Gastrocnemius medialis (tissue), 4 donors: ENCODE data around the gene NKX2-1. TPM values are rescaled to one million over a fixed set of nuclear protein-coding genes. Genes with fewer than 3 reads are reported as not detected.

Experiments used
- ATAC-seq, 2 donors: fragments of 150-250 bp; one replicate each; pipeline ENCODE4 v1.9.1; 2016
- DNase-seq, 2 donors: peaks; one replicate each; pipeline ENCODE4 v3.0.0-alpha.2; 2019
- H3K27ac ChIP-seq, 4 donors: fragments of 200-600 bp; sonication (generic); 1 replicate in 1 of 4; 2 replicates in 3 of 4; pipeline ENCODE4 v1.5.1; 2016 to 2018; ENCODE audit warnings: mild to moderate bottlenecking in 2 of 4, moderate library complexity in 1 of 4
- H3K27me3 ChIP-seq, 3 donors: fragments of 200-600 bp; sonication (generic) in 2 of 3; 1 replicate in 1 of 3; 2 replicates in 2 of 3; pipeline versions ENCODE4 v1.5.1 to v1.6.0; 2016 to 2019; ENCODE audit warnings: mild to moderate bottlenecking in 1 of 3, moderate library complexity in 1 of 3
- H3K36me3 ChIP-seq, 2 donors: fragments of 200-600 bp; sonication (generic) in 1 of 2; one replicate each; pipeline ENCODE4 v1.5.1; 2017 to 2018
- H3K4me1 ChIP-seq, 2 donors: fragments of 200-600 bp; sonication (generic) in 1 of 2; one replicate each; pipeline ENCODE4 v1.5.1; 2016 to 2017; ENCODE audit warnings: mild to moderate bottlenecking in 2 of 2
- H3K4me3 ChIP-seq, 4 donors: fragments of 200-600 bp; sonication (generic) in 3 of 4; 1 replicate in 1 of 4; 2 replicates in 3 of 4; pipeline ENCODE4 v1.5.1; 2016 to 2019; ENCODE audit warnings: mild to moderate bottlenecking in 2 of 4
- H3K9me3 ChIP-seq, 3 donors: fragments of 200-600 bp; sonication (generic) in 2 of 3; 1 replicate in 1 of 3; 2 replicates in 2 of 3; pipeline ENCODE4 v1.5.1; 2016 to 2019
- POLR2A ChIP-seq, 2 donors: fragments of 450-650 bp; IDR thresholded peaks; one replicate each; pipeline ENCODE4 v1.6.1; 2017; ENCODE audit warnings: antibody characterized with exemption in 2 of 2, mild to moderate bottlenecking in 2 of 2, moderate library complexity in 2 of 2
- in situ Hi-C, 4 donors: fragments of 200-750 bp; cut with MboI; loops; one replicate each; pipeline versions ENCODE4 v1.15.0 to v1.8.0; 2017; ENCODE audit warnings: low sequenced_read_pairs in 4 of 4
- intact Hi-C: fragments of 100-400 bp; cut with DNase I; formaldehyde crosslinking; loops from one replicate; pipeline ENCODE4 v1.15.1; 2023; ENCODE audit warnings: low total_unique reads
- total RNA-seq, 4 donors: library from RNA; depleted of rRNA; stranded (reverse); fragments of >200 nt; gene quantifications; one replicate each; pipeline versions ENCODE4 v1.1.0 to v1.2.3, GENCODE V29; 2016
- TF ChIP-seq, protein P1 (sequence below), 5 experiments: fragments of 450-650 bp in 3 of 5; fragments of 200-600 bp in 2 of 5; sonication (generic) in 2 of 5; IDR thresholded peaks in 4 of 5; conservative IDR thresholded peaks in 1 of 5; 1 replicate in 4 of 5; 2 replicates in 1 of 5; pipeline ENCODE4 v1.5.1; 2016 to 2019; ENCODE audit warnings: antibody characterized with exemption in 5 of 5, mild to moderate bottlenecking in 3 of 5, moderate library complexity in 3 of 5

The NKX2-1 gene
- total RNA-seq, 4 donors from 2014 or later = not detected

DNA sequence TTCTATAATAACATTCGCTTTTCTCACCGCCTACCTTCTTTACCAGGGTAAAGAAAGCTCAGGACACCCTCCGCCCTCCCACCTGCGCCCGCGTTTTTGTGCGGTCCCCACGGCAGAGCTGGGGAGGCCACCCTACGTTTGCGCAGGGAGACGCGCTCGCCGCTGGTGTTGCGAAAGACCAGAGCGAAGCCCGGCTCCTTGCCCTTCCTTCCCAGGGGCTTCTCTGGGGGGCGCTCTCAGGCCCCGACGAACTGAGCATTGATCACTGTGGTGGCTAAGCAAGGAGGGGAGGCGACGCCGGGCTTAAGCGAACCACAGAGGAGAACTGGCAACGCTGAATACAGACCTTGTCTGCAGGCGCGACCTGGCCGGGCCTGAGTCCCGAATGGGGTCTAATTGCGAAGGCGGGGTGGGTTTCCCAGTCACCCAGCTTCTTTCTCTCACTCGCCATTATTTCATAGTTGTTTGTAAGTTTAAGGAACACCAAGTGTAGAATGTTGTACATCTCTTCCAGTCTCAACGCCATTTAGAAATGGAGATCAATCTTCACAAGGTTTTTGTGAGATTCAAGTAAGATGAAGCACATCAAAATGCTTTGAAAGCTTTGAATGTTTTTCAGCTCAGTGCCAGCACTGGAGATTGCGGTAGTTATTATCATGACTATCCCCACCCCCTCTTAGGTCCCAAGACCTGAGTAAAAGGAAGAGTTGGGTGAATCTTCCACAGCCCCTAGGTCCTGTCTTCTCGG is 1.7 kb upstream of the NKX2-1 start:
- no peaks in the 10 kb centered on the region for H3K36me3 ChIP-seq
- ATAC-seq = no peak
- H3K4me1 ChIP-seq = peaks cover 20 to 40% of the 10 kb centered on the region in 2 donors
- intact Hi-C loops = loop anchor here (5.0 kb wide), 1 partner anchor 199 kb away; the partner anchor contains the start of gene MBIP
- peaks cover 96 to 98% (median 96%) of the 10 kb centered on the region in 3 donors for H3K27me3 ChIP-seq
- H3K9me3 ChIP-seq = no peaks in the 10 kb centered on the region
- H3K4me3 ChIP-seq = peak overlapping the region in 3 of 4 donors; percentile 21 to 57 (median 29)
- in situ Hi-C loops = loop anchor here in 1 of 4 donors (25.0 kb wide), 1 partner anchor 1066 kb away; the partner anchor contains the start of genes FOXA1 and TTC6
- H3K27ac ChIP-seq = no peak overlapping the region
- no peak for DNase-seq
- TF ChIP-seq POLR2A (IDR thresholded peaks at IDR 0.05) = no peak
- TF ChIP-seq, protein P1, sequence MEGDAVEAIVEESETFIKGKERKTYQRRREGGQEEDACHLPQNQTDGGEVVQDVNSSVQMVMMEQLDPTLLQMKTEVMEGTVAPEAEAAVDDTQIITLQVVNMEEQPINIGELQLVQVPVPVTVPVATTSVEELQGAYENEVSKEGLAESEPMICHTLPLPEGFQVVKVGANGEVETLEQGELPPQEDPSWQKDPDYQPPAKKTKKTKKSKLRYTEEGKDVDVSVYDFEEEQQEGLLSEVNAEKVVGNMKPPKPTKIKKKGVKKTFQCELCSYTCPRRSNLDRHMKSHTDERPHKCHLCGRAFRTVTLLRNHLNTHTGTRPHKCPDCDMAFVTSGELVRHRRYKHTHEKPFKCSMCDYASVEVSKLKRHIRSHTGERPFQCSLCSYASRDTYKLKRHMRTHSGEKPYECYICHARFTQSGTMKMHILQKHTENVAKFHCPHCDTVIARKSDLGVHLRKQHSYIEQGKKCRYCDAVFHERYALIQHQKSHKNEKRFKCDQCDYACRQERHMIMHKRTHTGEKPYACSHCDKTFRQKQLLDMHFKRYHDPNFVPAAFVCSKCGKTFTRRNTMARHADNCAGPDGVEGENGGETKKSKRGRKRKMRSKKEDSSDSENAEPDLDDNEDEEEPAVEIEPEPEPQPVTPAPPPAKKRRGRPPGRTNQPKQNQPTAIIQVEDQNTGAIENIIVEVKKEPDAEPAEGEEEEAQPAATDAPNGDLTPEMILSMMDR (IDR thresholded peaks at IDR 0.05 in 4 of 5, conservative IDR thresholded peaks at IDR 0.05 in 1 of 5) = no peak

DNA sequence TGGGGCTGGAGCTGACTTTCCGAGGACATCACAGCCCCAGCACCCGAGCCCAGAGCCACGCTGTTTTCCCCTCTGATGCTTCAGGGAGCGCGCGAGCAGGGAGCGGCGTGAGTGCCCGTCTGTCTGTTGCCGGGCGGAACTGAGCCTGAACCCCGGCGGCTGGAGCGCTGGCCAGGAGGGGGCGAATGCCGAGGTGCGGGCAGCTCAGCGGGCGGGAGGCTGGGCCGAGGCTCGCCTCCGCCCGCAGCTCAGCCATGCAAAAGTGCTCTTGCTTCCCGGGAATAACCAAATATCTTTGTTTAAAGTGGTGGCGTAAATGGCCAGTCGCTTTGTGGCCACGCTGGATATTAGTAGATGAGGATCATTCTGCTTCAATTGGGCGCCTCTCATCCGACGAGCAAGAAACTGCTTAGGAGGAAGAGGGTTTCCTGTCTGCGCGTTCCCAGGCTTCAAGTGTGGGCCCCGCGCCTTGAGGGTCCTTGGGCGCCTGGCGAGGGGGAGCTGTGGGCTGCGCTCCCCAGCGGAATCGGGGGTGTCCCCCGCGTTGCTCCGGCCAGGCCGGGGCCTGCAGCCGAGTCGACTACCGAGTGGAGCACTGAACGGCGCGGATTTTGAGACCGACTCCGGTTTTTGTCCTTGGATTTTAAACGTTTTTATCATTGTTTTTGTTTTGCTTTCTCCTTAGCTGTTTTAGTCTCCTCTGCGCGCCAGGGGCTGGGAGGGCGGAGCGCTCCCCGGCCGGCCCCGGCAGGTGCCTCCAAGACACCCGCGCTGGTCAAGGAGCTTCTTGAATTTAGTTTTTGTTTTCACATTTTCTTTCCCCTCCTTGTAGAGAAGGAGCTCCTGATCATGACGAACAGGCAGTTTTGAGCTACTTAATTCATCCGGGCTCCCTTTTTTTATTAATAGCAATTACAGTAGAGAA is 831 bp upstream of the NKX2-1 start:
- Histone ChIP-seq H3K27me3 (peaks cover 96 to 98% (median 98%) of the 10 kb centered on the region in 3 donors), H3K4me1 (peaks cover 20 to 40% of the 10 kb centered on the region in 2 donors), H3K27ac (no peak overlapping the region), H3K9me3 (no peaks in the 10 kb centered on the region), H3K36me3 (no peaks in the 10 kb centered on the region), H3K4me3 (peak overlapping the region; percentile 21 to 57 (median 34))
- no peak for ATAC-seq
- in situ Hi-C loops = loop anchor here in 1 of 4 donors (25.0 kb wide), 1 partner anchor 1066 kb away; the partner anchor contains the start of genes FOXA1 and TTC6
- DNase-seq = no peak
- TF ChIP-seq POLR2A (IDR thresholded peaks at IDR 0.05) = no peak
- TF ChIP-seq, protein P1 (IDR thresholded peaks at IDR 0.05 in 4 of 5, conservative IDR thresholded peaks at IDR 0.05 in 1 of 5) = no peak
- intact Hi-C loops = loop anchor here (5.0 kb wide), 1 partner anchor 199 kb away; the partner anchor contains the start of gene MBIP

DNA sequence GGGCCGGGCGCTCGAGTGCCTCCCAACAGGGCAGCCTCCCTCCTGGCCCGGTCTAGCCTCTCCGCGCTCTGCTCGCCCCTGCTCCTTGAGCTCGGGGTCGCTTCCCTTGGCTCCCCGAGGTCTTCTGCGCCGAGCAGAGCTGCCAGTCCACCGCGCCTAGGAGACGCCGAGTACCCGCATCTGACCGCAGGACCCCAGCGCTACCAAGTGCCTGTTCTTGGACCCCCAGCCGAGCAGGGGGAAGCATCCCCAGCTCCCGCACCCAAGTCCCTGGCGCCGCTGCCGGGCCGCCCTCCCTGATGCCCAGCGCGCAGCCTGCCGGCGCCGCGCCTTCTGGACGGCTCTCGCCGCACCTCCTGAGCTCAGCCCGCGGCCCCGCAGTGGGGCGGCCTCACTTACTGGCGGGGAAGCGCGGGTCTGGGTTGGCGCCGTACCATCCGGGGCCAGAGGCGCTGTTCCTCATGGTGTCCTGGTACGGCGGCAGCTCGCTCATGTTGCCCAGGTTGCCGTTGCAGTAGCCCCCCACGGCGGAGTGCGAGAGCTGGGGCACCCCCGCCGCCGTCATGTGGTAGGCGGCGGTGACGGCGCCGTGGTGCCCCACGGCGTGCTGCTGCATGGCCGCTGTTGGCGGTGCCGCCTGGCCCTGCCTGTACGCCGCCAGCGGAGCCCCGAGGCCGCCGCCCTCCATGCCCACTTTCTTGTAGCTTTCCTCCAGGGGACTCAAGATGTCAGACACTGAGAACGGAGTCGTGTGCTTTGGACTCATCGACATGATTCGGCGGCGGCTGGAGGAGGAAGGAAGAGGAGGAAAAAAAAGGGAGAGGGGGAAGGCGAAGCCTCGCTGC is 1.2 kb downstream of the NKX2-1 start:
- ATAC-seq = no peak
- in situ Hi-C loops = loop anchor here in 1 of 4 donors (25.0 kb wide), 1 partner anchor 1068 kb away; the partner anchor contains the start of genes FOXA1 and TTC6
- Histone ChIP-seq H3K4me3 (peak overlapping the region; percentile 23 to 57 (median 28)), H3K9me3 (no peaks in the 10 kb centered on the region), H3K4me1 (peaks cover 20 to 31% of the 10 kb centered on the region in 2 donors), H3K27ac (no peak overlapping the region), H3K27me3 (peaks cover 96 to 98% (median 98%) of the 10 kb centered on the region in 3 donors), H3K36me3 (no peaks in the 10 kb centered on the region)
- no peak for DNase-seq
- TF ChIP-seq, protein P1 (IDR thresholded peaks at IDR 0.05 in 4 of 5, conservative IDR thresholded peaks at IDR 0.05 in 1 of 5) = no peak
- TF ChIP-seq POLR2A (IDR thresholded peaks at IDR 0.05) = no peak
- intact Hi-C loops = loop anchor here (10.0 kb wide), 1 partner anchor 136 kb away; no protein-coding TSS in a partner anchor
